GM12865 (cell line): ENCODE measurements around the gene GBA2.

ENCODE experiments used
- DNase-seq: peaks from one replicate; pipeline ENCODE4 v3.0.0; 2010; ENCODE audit warnings: low read depth
- H3K4me3 ChIP-seq: 2 replicates; pipeline ENCODE4 v1.5.1; 2011; ENCODE audit warnings: mild to moderate bottlenecking, low read depth, low read length, control low read depth
- CTCF ChIP-seq: IDR thresholded peaks from 2 replicates; pipeline ENCODE4 v1.5.1; 2011; ENCODE audit warnings: low read length, control low read depth, low read depth, inconsistent platforms; ENCODE audit not compliant: insufficient read depth; ENCODE audit errors: missing control alignments

The GBA2 gene

GRCh38 chr9:35748858-35749514 lies at the start of gene GBA2, which contains the start of gene RGP1:
TSS of gene GBA2 (minus strand) at chr9:35749228. CDS start at chr9:35748704, 524 bp downstream.
TSS of gene RGP1 (plus strand) at chr9:35749287. CDS start at chr9:35749756, 469 bp downstream.
- peak; percentile 87 for DNase-seq
- peak within 1 kb of the TSS; percentile 70 for H3K4me3 ChIP-seq
- TF ChIP-seq CTCF, result no peak

DNA sequence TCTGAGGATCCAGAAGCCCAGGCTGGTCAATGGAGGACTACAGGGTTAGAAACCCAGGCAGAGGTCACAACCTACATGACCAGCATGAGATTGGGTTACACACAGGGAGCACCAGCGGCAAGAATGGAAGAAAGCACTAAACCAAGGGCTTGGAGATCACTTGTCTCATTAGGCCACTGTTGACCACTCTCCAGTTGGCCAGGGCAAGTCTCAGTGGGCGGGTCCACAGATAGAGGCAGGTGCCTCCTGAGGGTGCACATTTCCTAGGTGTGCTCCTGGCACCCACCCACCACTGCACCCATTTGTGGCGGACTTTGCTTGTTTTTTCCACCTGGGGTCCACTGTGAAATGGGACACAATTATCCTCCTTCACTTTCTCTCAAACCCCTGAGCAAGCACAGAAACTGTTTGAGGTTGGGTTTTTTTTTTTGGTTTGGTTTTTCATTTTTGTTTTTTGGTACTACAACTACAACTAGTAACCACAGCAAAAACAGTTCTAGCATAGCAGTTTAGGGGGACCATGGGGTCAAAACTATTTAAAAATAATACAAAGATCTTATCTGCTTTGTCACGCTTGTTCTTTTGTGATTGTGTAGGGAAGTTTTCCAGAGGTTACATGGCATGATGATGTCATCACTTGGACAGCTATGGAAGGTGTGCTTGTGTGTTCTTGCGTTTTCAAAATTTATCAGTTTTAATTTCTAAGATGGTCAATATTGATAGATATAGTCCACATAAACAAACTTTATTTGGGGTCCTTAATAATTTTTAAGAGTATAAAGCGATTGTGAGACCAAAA lies 48.5 kb upstream of the GBA2 start:
- H3K4me3 ChIP-seq, result no peak overlapping the region
- TF ChIP-seq CTCF, result no peak
- DNase-seq, result peak; percentile 35

- H3K4me3 ChIP-seq, result no peak overlapping the region
- no peak for DNase-seq
- no peak for TF ChIP-seq CTCF
Observed at GRCh38 chr9:35795695-35796094, 46.7 kb upstream of the GBA2 start.

GRCh38 chr9:35793461-35793860 lies 44.4 kb upstream of the GBA2 start:
- DNase-seq, result no peak
- TF ChIP-seq CTCF, result no peak
- no peak overlapping the region for H3K4me3 ChIP-seq

- DNase-seq, result no peak
- TF ChIP-seq CTCF, result no peak
- H3K4me3 ChIP-seq, result no peak overlapping the region
Observed at GRCh38 chr9:35792826-35793225, 43.8 kb upstream of the GBA2 start.

GRCh38 chr9:35792024-35792813 lies 43.2 kb upstream of the GBA2 start:
- no peak overlapping the region for H3K4me3 ChIP-seq
- no peak for TF ChIP-seq CTCF
- DNase-seq, result no peak
